ENCODE results near the gene ARIH2. TPM values are rescaled to one million over a fixed set of nuclear protein-coding genes. Genes with fewer than 3 reads are reported as not detected.

Gene ARIH2
- total and polyA plus RNA-seq, 2 donors (not counting 3 experiments of a cell fraction or from before 2014, with no cell fraction given), result 59.7 to 85.5 TPM

GRCh38 chr3:48898383-48899234, 20.0 kb upstream of the ARIH2 start, which contains the start of gene SLC25A20:
TSS of gene SLC25A20 (minus strand) at chr3:48898882. CDS start at chr3:48898794, 88 bp downstream.
- peak within 1 kb of the TSS; percentile 33 to 50 (median 48) for H3K4me3 ChIP-seq (replicated peaks in 1 of 3; ENCODE audit: insufficient read depth in 1 of 3, low read depth in 1 of 3, low read length in 3 of 3)
- peak within 1 kb of the TSS; percentile 71 for H3K4me2 ChIP-seq (ENCODE audit: insufficient read depth, low read length)
- FAIRE-seq, result peak; percentile 91
- H3K4me1 ChIP-seq (ENCODE audit: control insufficient read depth, extremely low read depth, insufficient read depth, low read length), result peaks cover 7% of the 10 kb centered on the region
- H3K9me3 ChIP-seq (replicated peaks; ENCODE audit: control insufficient read depth, insufficient read depth, low read length), result no peaks in the 10 kb centered on the region
- BruUV-seq (replicated peaks), result no TSS peak
- dilution Hi-C loops (cut with MboI; ENCODE audit: extremely low pct_ligation_motif_present, low sequenced_read_pairs) (no loop called here), intact Hi-C loops (cut with micrococcal nuclease) (loop anchor here (1.0 to 5.0 kb wide), 2 partner anchors 21 to 51 kb away; partner anchors contain the start of gene PRKAR2A)
- no peaks in the 10 kb centered on the region for H3K79me2 ChIP-seq (ENCODE audit: control insufficient read depth, insufficient read depth, low read length)
- DNase-seq (ENCODE audit: low read depth, low spot score), result peak; percentile 80
- no peaks in the 10 kb centered on the region for H3K27me3 ChIP-seq (ENCODE audit: control insufficient read depth in 2 of 2, insufficient read depth in 2 of 2, low read length in 2 of 2)
- no peaks in the 10 kb centered on the region for H4K20me1 ChIP-seq (replicated peaks; ENCODE audit: control insufficient read depth, extremely low read depth, insufficient read depth, low read length)
- peak within 1 kb of the TSS; percentile 94 for H2AFZ ChIP-seq (ENCODE audit: low read depth, low read length)
- no peaks in the 10 kb centered on the region for H3K36me3 ChIP-seq (ENCODE audit: control insufficient read depth in 2 of 2, extremely low read depth in 1 of 2, insufficient read depth in 2 of 2, low read length in 2 of 2)
- ChIA-PET POLR2A (no interaction called here), CTCF (interaction anchor here (0.9 to 2.1 kb wide), 5 partner anchors 9 to 159 kb away, joined by 3 to 8 read pairs (median 4); no protein-coding TSS in a partner anchor)
- peak within 1 kb of the TSS; percentile 25 for H3K27ac ChIP-seq (ENCODE audit: insufficient read depth, low read depth, low read length)
- H3K9me1 ChIP-seq (replicated peaks; ENCODE audit: control insufficient read depth, extremely low read depth, insufficient read depth, low read length), result no peaks in the 10 kb centered on the region
- TF ChIP-seq GATA2 (IDR thresholded peaks at IDR 0.05; ENCODE audit: insufficient read depth, insufficient read length, low read depth, low read length), result no peak
- peak; percentile 66 for TF ChIP-seq POLR2AphosphoS5 (IDR thresholded peaks at IDR 0.05; ENCODE audit: insufficient read depth, low read depth, low read length)
- peak; percentile 31 for TF ChIP-seq POLR2A (IDR thresholded peaks at IDR 0.05; ENCODE audit: low read depth, low read length)
- peak within 1 kb of the TSS; percentile 30 for H3K9ac ChIP-seq (replicated peaks; ENCODE audit: extremely low read depth, insufficient read depth, low read length)

- Histone ChIP-seq H3K36me3 (ENCODE audit: control insufficient read depth in 2 of 2, extremely low read depth in 1 of 2, insufficient read depth in 2 of 2, low read length in 2 of 2) (no peaks in the 10 kb centered on the region), H2AFZ (ENCODE audit: low read depth, low read length) (peak overlapping the region; percentile 94), H3K9ac (replicated peaks; ENCODE audit: extremely low read depth, insufficient read depth, low read length) (no peak overlapping the region), H3K4me2 (ENCODE audit: insufficient read depth, low read length) (peak overlapping the region; percentile 53), H3K9me3 (replicated peaks; ENCODE audit: control insufficient read depth, insufficient read depth, low read length) (no peaks in the 10 kb centered on the region), H3K79me2 (ENCODE audit: control insufficient read depth, insufficient read depth, low read length) (no peaks in the 10 kb centered on the region), H3K27me3 (ENCODE audit: control insufficient read depth in 2 of 2, insufficient read depth in 2 of 2, low read length in 2 of 2) (no peaks in the 10 kb centered on the region), H3K9me1 (replicated peaks; ENCODE audit: control insufficient read depth, extremely low read depth, insufficient read depth, low read length) (no peaks in the 10 kb centered on the region), H3K4me3 (replicated peaks in 1 of 3; ENCODE audit: insufficient read depth in 1 of 3, low read depth in 1 of 3, low read length in 3 of 3) (peak overlapping the region in 2 of 3 experiments; percentile 48 to 50), H3K27ac (ENCODE audit: insufficient read depth, low read depth, low read length) (peak overlapping the region; percentile 25), H3K4me1 (ENCODE audit: control insufficient read depth, extremely low read depth, insufficient read depth, low read length) (peaks cover 7% of the 10 kb centered on the region), H4K20me1 (replicated peaks; ENCODE audit: control insufficient read depth, extremely low read depth, insufficient read depth, low read length) (no peaks in the 10 kb centered on the region)
- BruUV-seq (replicated peaks), result no TSS peak
- intact Hi-C loops (cut with micrococcal nuclease), result loop anchor here (5.0 kb wide), 1 partner anchor 52 kb away; the partner anchor contains the start of gene PRKAR2A
- POLR2A ChIA-PET, result no interaction called here
- no peak for DNase-seq (ENCODE audit: low read depth, low spot score)
- TF ChIP-seq CTCF (IDR thresholded peaks at IDR 0.05; ENCODE audit: extremely low read depth in 1 of 2, insufficient read depth in 1 of 2, low read depth in 1 of 2, low read length in 2 of 2) (no peak), POLR2A (IDR thresholded peaks at IDR 0.05; ENCODE audit: low read depth, low read length) (no peak), MAX (IDR thresholded peaks at IDR 0.05; ENCODE audit: insufficient read depth, insufficient read length) (no peak), GATA2 (IDR thresholded peaks at IDR 0.05; ENCODE audit: insufficient read depth, insufficient read length, low read depth, low read length) (no peak), FOS (IDR thresholded peaks at IDR 0.05; ENCODE audit: borderline replicate concordance, insufficient read depth, low read length) (no peak), JUN (IDR thresholded peaks at IDR 0.05; ENCODE audit: borderline replicate concordance, insufficient read depth, insufficient read length, low read depth) (no peak), POLR2AphosphoS5 (IDR thresholded peaks at IDR 0.05; ENCODE audit: insufficient read depth, low read depth, low read length) (no peak)
- dilution Hi-C loops (cut with MboI; ENCODE audit: extremely low pct_ligation_motif_present, low sequenced_read_pairs), result no loop called here
- no peak for FAIRE-seq
- CTCF ChIA-PET, result interaction anchor here (1.0 to 1.2 kb wide), 2 partner anchors 88 to 159 kb away, joined by 3 to 4 read pairs; no protein-coding TSS in a partner anchor
These were observed 19.4 kb upstream of the ARIH2 start for GRCh38 chr3:48899273-48899672.

All from endothelial cell of umbilical vein (primary cell).